ENCODE results near the gene LPXN. TPM values are rescaled to one million over a fixed set of nuclear protein-coding genes. Genes with fewer than 3 reads are reported as not detected.
A peak's percentile ranks its signal among the peaks of the same experiment; 100 is the strongest.

The LPXN gene
- total RNA-seq, 1 donor from 2014 or later: 284 TPM

DNA sequence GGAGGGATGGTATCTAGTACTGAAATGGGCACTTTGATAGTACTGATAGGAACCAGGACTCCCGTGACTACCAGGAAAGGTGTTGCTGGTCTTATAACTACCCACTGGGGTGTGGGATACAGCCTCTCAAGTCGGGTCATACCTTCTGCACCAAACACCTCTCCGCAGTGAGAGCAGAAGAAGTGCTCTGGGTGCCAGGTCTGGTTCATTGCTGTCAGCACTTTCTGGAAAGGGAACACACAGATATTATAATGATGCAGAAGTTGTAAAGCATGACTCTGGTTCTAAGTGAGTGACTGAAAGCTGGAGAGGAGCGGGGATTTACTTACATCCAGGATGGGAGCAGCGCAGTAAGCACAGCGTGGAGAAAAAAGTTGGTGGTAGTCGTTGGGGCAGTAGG, 26.0 kb downstream of the LPXN start:
- no peak overlapping the region for H3K27ac Mint-ChIP-seq
- DNase-seq: no peak
- no peaks in the 10 kb centered on the region for H3K27me3 Mint-ChIP-seq
- ChIA-PET CTCF (no interaction called here), POLR2A (interaction anchor here (0.9 kb wide), 1 partner anchor 18 kb away, joined by 3 read pairs; no protein-coding TSS in a partner anchor)
- peaks cover 96% of the 10 kb centered on the region for H3K36me3 Mint-ChIP-seq (ENCODE audit: low read depth)
- H3K4me1 Mint-ChIP-seq: no peaks in the 10 kb centered on the region
- intact Hi-C loops (cut with micrococcal nuclease): no loop called here
- H3K4me3 Mint-ChIP-seq: no peak overlapping the region
- H3K9me3 Mint-ChIP-seq: no peaks in the 10 kb centered on the region
- ATAC-seq (ENCODE audit: low read depth): no peak
- TF ChIP-seq, protein P1, sequence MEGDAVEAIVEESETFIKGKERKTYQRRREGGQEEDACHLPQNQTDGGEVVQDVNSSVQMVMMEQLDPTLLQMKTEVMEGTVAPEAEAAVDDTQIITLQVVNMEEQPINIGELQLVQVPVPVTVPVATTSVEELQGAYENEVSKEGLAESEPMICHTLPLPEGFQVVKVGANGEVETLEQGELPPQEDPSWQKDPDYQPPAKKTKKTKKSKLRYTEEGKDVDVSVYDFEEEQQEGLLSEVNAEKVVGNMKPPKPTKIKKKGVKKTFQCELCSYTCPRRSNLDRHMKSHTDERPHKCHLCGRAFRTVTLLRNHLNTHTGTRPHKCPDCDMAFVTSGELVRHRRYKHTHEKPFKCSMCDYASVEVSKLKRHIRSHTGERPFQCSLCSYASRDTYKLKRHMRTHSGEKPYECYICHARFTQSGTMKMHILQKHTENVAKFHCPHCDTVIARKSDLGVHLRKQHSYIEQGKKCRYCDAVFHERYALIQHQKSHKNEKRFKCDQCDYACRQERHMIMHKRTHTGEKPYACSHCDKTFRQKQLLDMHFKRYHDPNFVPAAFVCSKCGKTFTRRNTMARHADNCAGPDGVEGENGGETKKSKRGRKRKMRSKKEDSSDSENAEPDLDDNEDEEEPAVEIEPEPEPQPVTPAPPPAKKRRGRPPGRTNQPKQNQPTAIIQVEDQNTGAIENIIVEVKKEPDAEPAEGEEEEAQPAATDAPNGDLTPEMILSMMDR (IDR thresholded peaks at IDR 0.05): no peak

DNA sequence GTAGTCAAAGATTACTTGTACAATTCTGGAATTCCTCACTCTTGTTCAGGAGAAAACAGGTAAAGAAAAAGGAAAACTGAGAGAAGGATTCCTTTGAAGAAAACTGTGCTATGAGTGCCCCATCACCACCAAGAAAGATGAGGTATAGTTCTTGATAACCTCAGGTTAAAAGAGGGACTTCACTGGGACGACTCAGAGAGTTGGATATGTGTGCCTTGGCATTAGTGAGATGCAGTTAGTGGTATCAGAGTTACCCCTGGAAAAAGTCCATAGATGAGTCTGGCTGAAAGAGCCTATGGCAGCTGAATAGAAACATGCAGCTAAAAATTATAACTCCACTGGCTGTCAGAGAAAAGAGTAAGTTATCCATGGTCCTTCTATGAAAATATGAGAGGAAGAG, 28.8 kb downstream of the LPXN start:
- DNase-seq (no peak), ATAC-seq (ENCODE audit: low read depth) (no peak)
- Mint-ChIP-seq H3K9me3 (no peaks in the 10 kb centered on the region), H3K4me3 (no peak overlapping the region), H3K27ac (no peak overlapping the region), H3K27me3 (no peaks in the 10 kb centered on the region), H3K4me1 (no peaks in the 10 kb centered on the region), H3K36me3 (ENCODE audit: low read depth) (peaks cover 89% of the 10 kb centered on the region)
- intact Hi-C loops (cut with micrococcal nuclease): no loop called here
- CTCF ChIA-PET: interaction anchor here (1.9 kb wide), 1 partner anchor 21 kb away, joined by 9 read pairs; no protein-coding TSS in a partner anchor
- TF ChIP-seq, protein P1 (IDR thresholded peaks at IDR 0.05): no peak
- POLR2A ChIA-PET: no interaction called here

DNA sequence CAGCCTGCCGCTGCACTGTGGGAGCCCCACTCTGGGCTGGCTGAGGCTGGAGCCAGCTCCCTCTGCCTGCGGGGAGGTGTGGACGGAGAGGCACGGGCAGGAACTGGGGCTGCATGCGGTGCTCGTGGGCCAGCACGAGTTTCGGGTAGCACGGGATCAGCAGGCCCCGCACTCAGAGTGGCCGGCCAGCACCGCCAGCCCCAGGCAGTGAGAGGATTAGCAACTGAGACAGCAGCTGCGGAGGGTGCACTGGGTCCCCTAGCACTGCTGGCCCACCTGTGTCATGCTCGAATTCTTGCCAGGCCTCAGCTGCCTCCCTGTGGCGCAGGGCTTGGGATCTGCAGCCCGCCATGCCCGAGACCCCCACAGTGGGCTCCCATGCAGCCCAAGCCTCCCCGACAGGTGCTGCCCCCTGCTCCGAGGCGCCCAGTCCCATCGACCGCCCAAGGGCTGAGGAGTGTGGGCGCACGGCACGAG, 43.8 kb downstream of the LPXN start:
- TF ChIP-seq, protein P1 (IDR thresholded peaks at IDR 0.05): no peak
- Mint-ChIP-seq H3K4me1 (peaks cover 49% of the 10 kb centered on the region), H3K27me3 (no peaks in the 10 kb centered on the region), H3K36me3 (ENCODE audit: low read depth) (peaks cover 89% of the 10 kb centered on the region), H3K27ac (no peak overlapping the region), H3K4me3 (no peak overlapping the region), H3K9me3 (peaks cover 3% of the 10 kb centered on the region)
- DNase-seq: no peak
- ChIA-PET POLR2A (no interaction called here), CTCF (no interaction called here)
- no peak for ATAC-seq (ENCODE audit: low read depth)
- intact Hi-C loops (cut with micrococcal nuclease): no loop called here

DNA sequence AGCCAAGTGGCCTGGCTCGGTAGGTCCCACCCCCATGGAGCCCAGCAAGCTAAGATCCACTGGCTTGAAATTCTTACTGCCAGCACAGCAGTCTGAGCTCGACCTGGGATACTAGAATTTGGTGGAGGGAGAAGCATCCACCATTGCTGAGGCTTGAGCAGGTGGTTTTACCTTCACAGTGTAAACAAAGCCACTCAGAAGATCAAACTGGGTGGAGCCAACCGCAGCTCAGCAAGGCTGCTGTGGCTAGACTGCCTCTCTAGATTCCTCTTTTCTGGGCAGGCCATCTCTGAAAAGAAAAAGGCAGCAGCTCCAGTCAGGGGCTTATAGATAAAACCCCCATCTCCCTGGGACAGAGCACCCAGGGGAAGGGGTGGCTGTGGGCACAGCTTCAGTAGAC, 45.4 kb downstream of the LPXN start:
- ChIA-PET CTCF (interaction anchor here (0.6 to 1.3 kb wide), 3 partner anchors 38 to 99 kb away, joined by 3 read pairs; no protein-coding TSS in a partner anchor), POLR2A (interaction anchor here (1.0 kb wide), 1 partner anchor 45 kb away, joined by 3 read pairs; the partner anchor contains the start of gene LPXN)
- H3K4me3 Mint-ChIP-seq: no peak overlapping the region
- TF ChIP-seq, protein P1 (IDR thresholded peaks at IDR 0.05): no peak
- no peaks in the 10 kb centered on the region for H3K27me3 Mint-ChIP-seq
- H3K27ac Mint-ChIP-seq: peak overlapping the region; percentile 18
- ATAC-seq (ENCODE audit: low read depth) (no peak), DNase-seq (no peak)
- intact Hi-C loops (cut with micrococcal nuclease): no loop called here
- H3K9me3 Mint-ChIP-seq: no peaks in the 10 kb centered on the region
- peaks cover 81% of the 10 kb centered on the region for H3K36me3 Mint-ChIP-seq (ENCODE audit: low read depth)
- H3K4me1 Mint-ChIP-seq: peaks cover 48% of the 10 kb centered on the region

DNA sequence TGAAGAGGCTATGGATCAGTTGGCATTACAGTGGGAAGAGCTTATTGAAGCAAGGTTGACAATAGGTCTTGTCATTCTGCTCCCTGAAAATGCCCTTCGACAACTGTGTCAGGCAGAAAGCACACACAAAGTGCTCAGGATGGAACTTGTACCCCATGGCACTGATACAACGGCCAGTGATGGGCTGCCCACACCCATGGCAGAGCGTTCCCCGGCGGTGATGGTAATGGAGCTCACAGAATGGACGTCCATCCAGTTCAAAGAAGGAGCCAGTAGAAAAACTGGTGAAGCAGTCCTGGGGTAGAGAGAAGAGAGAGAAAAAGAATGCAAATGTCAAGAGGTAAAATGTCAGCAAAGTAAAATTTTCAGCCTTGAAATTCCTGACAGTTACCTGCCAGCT, 48.2 kb downstream of the LPXN start:
- POLR2A ChIA-PET: interaction anchor here (5.2 kb wide), 1 partner anchor 50 kb away, joined by 31 read pairs; the partner anchor contains the start of gene LPXN
- H3K27ac Mint-ChIP-seq: no peak overlapping the region
- H3K36me3 Mint-ChIP-seq (ENCODE audit: low read depth): peaks cover 54% of the 10 kb centered on the region
- H3K4me3 Mint-ChIP-seq: no peak overlapping the region
- TF ChIP-seq, protein P1 (IDR thresholded peaks at IDR 0.05): no peak
- H3K27me3 Mint-ChIP-seq: no peaks in the 10 kb centered on the region
- ATAC-seq (ENCODE audit: low read depth) (no peak), DNase-seq (no peak)
- no peaks in the 10 kb centered on the region for H3K9me3 Mint-ChIP-seq
- CTCF ChIA-PET: no interaction called here
- H3K4me1 Mint-ChIP-seq: peaks cover 56% of the 10 kb centered on the region
- intact Hi-C loops (cut with micrococcal nuclease): loop anchor here (5.0 to 10.0 kb wide), 3 partner anchors 757 to 1203 kb away; partner anchors contain the start of genes TNKS1BP1 and UBE2L6
